DND-41 (cell line): ENCODE measurements around the gene RAET1E.
"Not testable (repeated sequence)": the region's sequence is repeated elsewhere in the genome, so short reads cannot be mapped to it uniquely, and the experiment has no call there.

Experiments
- ATAC-seq: fragments of 200-7000 bp; cut with Tn5 transposase; 3 replicates; pipeline ENCODE4 v1.9.1; 2021; ENCODE audit warnings: low read depth; ENCODE audit not compliant: insufficient read depth
- DNase-seq: peaks from one replicate; pipeline ENCODE4 v3.0.0-alpha.2; 2020
- H2AFZ ChIP-seq: 2 replicates; pipeline ENCODE4 v1.6.0; 2012; ENCODE audit warnings: low read depth, low read length
- H3K27ac ChIP-seq: 2 replicates; pipeline ENCODE4 v1.5.1; 2012; ENCODE audit warnings: low read length, inconsistent platforms
- H3K27me3 ChIP-seq: fragments of 200-600 bp; sonication (generic); 2 replicates; pipeline ENCODE4 v1.6.0; 2012; ENCODE audit warnings: low read length, mild to moderate bottlenecking, inconsistent platforms; ENCODE audit not compliant: insufficient read depth, poor library complexity
- H3K36me3 ChIP-seq: 2 replicates; pipeline ENCODE4 v1.5.1; 2012; ENCODE audit warnings: low read length, inconsistent platforms; ENCODE audit not compliant: insufficient read depth
- H3K4me1 ChIP-seq: 2 replicates; pipeline ENCODE4 v1.5.1; 2012; ENCODE audit warnings: mild to moderate bottlenecking, low read length; ENCODE audit not compliant: insufficient read depth
- H3K4me2 ChIP-seq: 2 replicates; pipeline ENCODE4 v1.6.0; 2012; ENCODE audit warnings: mild to moderate bottlenecking, moderate library complexity, low read length, inconsistent platforms; ENCODE audit not compliant: insufficient read depth
- H3K4me3 ChIP-seq, 2 experiments: fragments of 200-600 bp in 1 of 2; shearing (Covaris generic) in 1 of 2; 2 replicates each; pipeline ENCODE4 v1.5.1; 2012 to 2016; ENCODE audit warnings: inconsistent platforms in 2 of 2, low read length in 2 of 2, mild to moderate bottlenecking in 2 of 2, low read depth in 1 of 2, moderate library complexity in 1 of 2
- H3K79me2 ChIP-seq: 2 replicates; pipeline ENCODE4 v1.6.0; 2012; ENCODE audit warnings: low read length, inconsistent platforms; ENCODE audit not compliant: insufficient read depth
- H3K9ac ChIP-seq: 2 replicates; pipeline ENCODE4 v1.6.0; 2012; ENCODE audit warnings: low read depth, mild to moderate bottlenecking, inconsistent platforms, low read length, moderate library complexity
- H3K9me3 ChIP-seq: 2 replicates; pipeline ENCODE4 v1.5.1; 2012; ENCODE audit warnings: low read length, moderate library complexity, mild to moderate bottlenecking, inconsistent platforms; ENCODE audit not compliant: insufficient read depth, severe bottlenecking
- H4K20me1 ChIP-seq: 2 replicates; pipeline ENCODE4 v1.6.0; 2012; ENCODE audit warnings: low read length; ENCODE audit not compliant: insufficient read depth
- CTCF ChIP-seq: IDR thresholded peaks from 2 replicates; pipeline ENCODE4 v1.5.1; 2012; ENCODE audit warnings: borderline replicate concordance, low read length, moderate library complexity, mild to moderate bottlenecking; ENCODE audit not compliant: poor library complexity, severe bottlenecking; ENCODE audit errors: extremely low read depth
- EZH2 ChIP-seq: IDR thresholded peaks from 3 replicates; pipeline ENCODE4 v1.6.1; 2012; ENCODE audit warnings: borderline replicate concordance, low read depth, mild to moderate bottlenecking, moderate library complexity, low read length, inconsistent platforms; ENCODE audit not compliant: severe bottlenecking

The RAET1E gene

GRCh38 chr6:149854532-149854931, 43.4 kb downstream of the RAET1E start:
- H4K20me1 ChIP-seq = no peaks in the 10 kb centered on the region
- no peak for TF ChIP-seq CTCF
- no peak for TF ChIP-seq EZH2
- no peak overlapping the region for H3K9ac ChIP-seq
- H3K4me3 ChIP-seq = no peak overlapping the region
- no peak overlapping the region for H3K27ac ChIP-seq
- no peak for ATAC-seq
- no peaks in the 10 kb centered on the region for H3K4me1 ChIP-seq
- H3K9me3 ChIP-seq = no peaks in the 10 kb centered on the region
- H3K79me2 ChIP-seq = no peaks in the 10 kb centered on the region
- H3K27me3 ChIP-seq = no peaks in the 10 kb centered on the region
- H3K4me2 ChIP-seq = no peak overlapping the region
- H3K36me3 ChIP-seq = 0 out of 2 replicates have a peak, but pooled peaks cover 4% of the 10 kb centered on the region
- no peak overlapping the region for H2AFZ ChIP-seq
- no peak for DNase-seq

- H3K4me3 ChIP-seq, H3K27me3 ChIP-seq, H3K79me2 ChIP-seq, H3K9ac ChIP-seq, H3K9me3 ChIP-seq, H3K27ac ChIP-seq, ATAC-seq, H4K20me1 ChIP-seq, H3K36me3 ChIP-seq, H3K4me1 ChIP-seq, DNase-seq, H2AFZ ChIP-seq, H3K4me2 ChIP-seq: not testable (repeated sequence)
Observed at GRCh38 chr6:149854017-149854416, 43.9 kb downstream of the RAET1E start.

DNA sequence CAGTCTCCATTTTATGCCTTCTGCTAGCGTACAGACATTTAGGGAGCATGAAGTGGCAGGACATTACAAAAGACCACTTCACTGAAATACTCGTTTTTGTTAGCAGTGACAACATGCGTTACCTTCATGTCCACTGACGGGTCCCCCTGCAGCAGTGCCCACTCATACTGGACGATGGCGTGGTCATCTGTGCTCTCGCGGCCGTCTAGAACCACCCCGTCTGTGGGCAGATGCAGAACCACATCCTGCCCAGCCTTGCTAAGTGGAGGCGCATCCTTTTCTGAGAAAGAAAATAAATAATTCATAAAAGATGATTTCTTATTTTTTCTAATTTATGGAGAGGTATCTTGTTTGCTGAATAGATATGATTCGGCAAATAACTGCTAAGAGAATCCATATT, 45.0 kb downstream of the RAET1E start:
- no peak overlapping the region for H3K27ac ChIP-seq
- no peaks in the 10 kb centered on the region for H3K9me3 ChIP-seq
- no peaks in the 10 kb centered on the region for H3K79me2 ChIP-seq
- ATAC-seq (no peak), DNase-seq (no peak)
- H3K9ac ChIP-seq = no peak overlapping the region
- H3K4me1 ChIP-seq = no peaks in the 10 kb centered on the region
- no peak for TF ChIP-seq CTCF
- no peak for TF ChIP-seq EZH2
- H3K4me3 ChIP-seq = no peak overlapping the region
- H4K20me1 ChIP-seq = no peaks in the 10 kb centered on the region
- no peak overlapping the region for H3K4me2 ChIP-seq
- H3K27me3 ChIP-seq = no peaks in the 10 kb centered on the region
- H3K36me3 ChIP-seq = 0 out of 2 replicates have a peak, but pooled peaks cover 4% of the 10 kb centered on the region
- no peak overlapping the region for H2AFZ ChIP-seq

- Histone ChIP-seq H2AFZ (no peak overlapping the region), H3K4me2 (no peak overlapping the region), H3K4me1 (no peaks in the 10 kb centered on the region), H3K9ac (no peak overlapping the region), H4K20me1 (no peaks in the 10 kb centered on the region), H3K27me3 (no peaks in the 10 kb centered on the region), H3K27ac (no peak overlapping the region), H3K9me3 (no peaks in the 10 kb centered on the region), H3K4me3 (no peak overlapping the region), H3K79me2 (no peaks in the 10 kb centered on the region), H3K36me3 (0 out of 2 replicates have a peak, but pooled peaks cover 4% of the 10 kb centered on the region)
- DNase-seq (no peak), ATAC-seq (peak; percentile 47; the same call in 1 of the 3 replicates)
- TF ChIP-seq CTCF (no peak), EZH2 (no peak)
Observed at GRCh38 chr6:149852180-149852579, 45.7 kb downstream of the RAET1E start.
